ENCODE results near the gene ALLC.

GRCh38 chr2:3681625-3682024 is 23.6 kb downstream of the ALLC start:
- no peak for TF ChIP-seq POLR2A (IDR thresholded peaks at IDR 0.05)
- TF ChIP-seq CTCF (IDR thresholded peaks at IDR 0.05): no peak

Data from testis (tissue), 2 donors.